Daoy (cell line): ENCODE data around the gene SLC25A25. TPM values are rescaled to one million over a fixed set of nuclear protein-coding genes. Genes with fewer than 3 reads are reported as not detected.
A peak's percentile ranks its signal among the peaks of the same experiment; 100 is the strongest.
"Not testable (repeated sequence)": the region's sequence is repeated elsewhere in the genome, so short reads cannot be mapped to it uniquely, and the experiment has no call there.

Experiments used
- DNase-seq: peaks from one replicate; pipeline ENCODE4 v3.0.0-alpha.2; 2015; ENCODE audit warnings: low read depth
- total RNA-seq: library from RNA; depleted of rRNA; stranded (reverse); fragments of >200 nt; shearing (Covaris generic); gene quantifications from 2 replicates; pipeline ENCODE4 v1.2.3, GENCODE V29; 2014

The SLC25A25 gene
- total RNA-seq, 1 experiment from 2014 or later = 30.5 TPM

GRCh38 chr9:128051932-128052709 is 15.9 kb upstream of the SLC25A25 start:
- no peak for DNase-seq

GRCh38 chr9:128053560-128053959 is 14.5 kb upstream of the SLC25A25 start:
- DNase-seq = no peak

GRCh38 chr9:128054087-128054486 is 13.9 kb upstream of the SLC25A25 start:
- DNase-seq = no peak

- no peak for DNase-seq
Observed at GRCh38 chr9:128055344-128056040, 12.5 kb upstream of the SLC25A25 start.

- DNase-seq = no peak
Observed at GRCh38 chr9:128056086-128056485, 11.9 kb upstream of the SLC25A25 start.

GRCh38 chr9:128056887-128057723 is 10.9 kb upstream of the SLC25A25 start:
- DNase-seq = no peak

- no peak for DNase-seq
Observed at GRCh38 chr9:128057724-128058409, 10.2 kb upstream of the SLC25A25 start.

GRCh38 chr9:128059365-128059983 is 8.6 kb upstream of the SLC25A25 start:
- no peak for DNase-seq

GRCh38 chr9:128061275-128061960 is 6.6 kb upstream of the SLC25A25 start:
- DNase-seq = no peak

GRCh38 chr9:128062279-128062678 is 5.8 kb upstream of the SLC25A25 start:
- DNase-seq = no peak

GRCh38 chr9:128062846-128063831 is 4.9 kb upstream of the SLC25A25 start:
- no peak for DNase-seq

GRCh38 chr9:128065907-128066712 is 1.9 kb upstream of the SLC25A25 start:
- DNase-seq = no peak

- peak; percentile 99 for DNase-seq
Observed at GRCh38 chr9:128066713-128067644, 1.1 kb upstream of the SLC25A25 start, which contains the start of gene NAIF1. Gene NAIF1 (minus strand): TSS chr9:128067320. CDS start chr9:128067101, 219 bp downstream.

- DNase-seq = peak; percentile 37
Observed at GRCh38 chr9:128068386-128069205, 564 bp downstream of the SLC25A25 start.

- DNase-seq = no peak
Observed at GRCh38 chr9:128070874-128071273, 2.8 kb downstream of the SLC25A25 start.

GRCh38 chr9:128071475-128071874 is 3.4 kb downstream of the SLC25A25 start:
- DNase-seq = not testable (repeated sequence)
